ENCODE results near the gene CD300C. TPM values are rescaled to one million over a fixed set of nuclear protein-coding genes. Genes with fewer than 3 reads are reported as not detected.

CD300C gene
- total RNA-seq: 0.46 TPM

DNA sequence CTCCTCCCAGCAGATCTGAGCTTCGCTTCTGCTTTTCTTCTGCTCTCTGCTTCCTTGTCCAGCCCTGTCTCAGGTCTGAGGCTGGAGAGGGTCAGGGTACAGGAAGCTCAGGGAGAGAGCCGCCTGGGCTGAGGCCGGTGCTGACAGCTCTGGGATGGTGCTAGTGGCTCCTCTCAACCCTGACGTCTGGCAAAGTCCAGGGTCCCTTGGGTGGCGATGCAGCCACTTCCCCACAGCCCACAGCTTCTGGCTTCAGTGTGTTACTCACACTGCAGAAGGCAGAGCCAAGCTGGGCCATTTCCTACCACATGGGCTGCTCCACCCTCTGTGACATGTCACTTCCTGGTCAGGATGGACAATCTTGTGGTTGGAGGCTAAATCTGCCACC is at the start of gene CD300C:
Gene CD300C, minus strand, starts transcription at position 273 of the 388 bp plus-strand sequence. CDS start 333 bp downstream, outside the sequence.

DNA sequence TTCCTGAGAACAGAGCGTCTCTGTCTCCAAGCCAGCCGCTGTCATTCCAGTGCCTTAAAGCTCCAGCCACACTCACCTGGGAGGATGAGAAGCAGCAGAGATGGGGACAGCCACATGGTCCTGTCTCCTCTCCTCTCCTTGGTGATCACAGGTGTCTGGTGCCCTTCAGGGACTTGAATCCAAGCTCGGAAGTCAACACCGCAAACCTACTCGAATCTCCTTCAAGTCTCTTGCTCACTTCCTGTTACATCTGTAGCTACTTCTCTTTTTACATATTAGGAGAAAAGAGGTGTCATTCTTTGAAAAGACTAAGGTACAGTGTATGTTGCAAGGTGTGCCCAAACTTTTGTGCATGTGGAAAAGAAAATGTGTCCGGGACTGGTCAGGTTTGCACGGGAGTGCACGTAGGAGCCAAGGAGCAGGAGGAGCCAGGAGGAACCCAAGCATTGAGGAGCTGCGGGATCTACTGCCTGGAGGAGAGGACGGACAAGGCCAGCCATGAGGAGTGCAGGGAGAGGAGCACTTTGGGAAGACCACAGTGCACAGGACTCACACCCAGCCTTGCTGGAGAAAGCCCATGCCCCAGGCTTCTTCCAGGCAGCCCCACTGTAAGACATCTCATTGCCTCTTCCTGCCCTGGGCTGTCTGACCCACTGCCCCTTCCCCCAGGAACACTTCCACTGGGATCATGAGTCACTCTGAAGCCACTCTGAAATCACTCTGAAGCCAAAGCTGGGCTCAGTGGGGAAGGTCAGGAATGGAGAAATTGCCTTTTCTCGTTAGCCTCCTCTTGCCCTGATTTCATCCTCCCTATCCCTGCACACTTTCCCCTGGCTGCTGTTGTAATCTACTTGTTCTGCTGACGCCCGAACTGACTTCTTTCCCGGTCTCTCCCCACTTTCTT is 46.4 kb upstream of the CD300C start, which contains the start of gene CD300LD:
Gene CD300LD, minus strand, starts transcription at position 197 of the 904 bp plus-strand sequence. Its CDS starts 81 bp downstream, at position 116.

DNA sequence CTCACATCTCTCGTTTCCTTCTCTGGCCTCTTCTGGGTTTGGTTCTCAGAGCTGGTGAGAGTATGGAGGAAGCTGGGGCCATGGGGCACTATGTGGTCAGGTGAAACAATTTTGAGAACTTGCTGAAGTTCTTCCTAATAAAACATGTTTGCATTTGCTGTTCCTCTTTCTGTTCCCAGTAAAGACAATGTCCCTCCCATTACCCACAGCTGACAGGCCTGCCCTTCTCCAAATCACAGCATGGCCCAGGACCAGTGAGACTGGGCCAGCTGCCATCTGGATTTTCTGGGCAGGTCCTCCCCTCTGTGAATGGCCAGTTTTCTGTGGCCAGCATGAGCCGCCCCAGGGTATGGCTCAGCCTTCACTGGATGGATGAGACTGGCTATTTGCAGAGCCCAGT is 21.5 kb upstream of the CD300C start, which contains the start of gene CD300H:
Gene CD300H, minus strand, starts transcription at position 113 of the 400 bp plus-strand sequence.

DNA sequence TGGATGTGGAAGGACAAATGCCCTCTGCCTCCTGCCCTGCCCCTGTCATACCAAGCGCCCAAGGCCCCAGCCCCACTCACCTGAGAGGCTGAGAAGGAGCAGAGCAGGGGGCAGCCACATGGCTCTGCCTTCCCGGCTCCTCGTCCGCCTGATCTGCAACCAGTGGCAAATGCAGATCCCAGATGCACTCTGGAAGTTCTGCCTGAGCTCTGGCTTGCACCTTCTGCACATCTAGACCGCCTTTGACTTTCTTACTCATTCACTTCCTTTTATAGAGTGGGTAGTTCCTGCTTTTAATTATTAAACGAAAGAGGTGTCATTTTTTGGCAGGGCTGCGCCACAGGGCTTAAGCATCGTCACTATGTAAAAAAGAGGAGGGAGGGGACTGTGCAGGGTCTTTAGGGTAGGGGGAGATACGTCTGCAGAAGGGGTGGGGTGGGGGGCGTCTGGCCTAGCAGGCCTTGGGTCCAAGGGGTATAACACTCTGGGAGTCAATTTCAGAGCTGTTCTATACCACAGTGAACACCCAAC is 14.6 kb downstream of the CD300C start, which contains the start of gene CD300LB:
Gene CD300LB, minus strand, starts transcription at position 245 of the 531 bp plus-strand sequence. Its CDS starts 125 bp downstream, at position 120.

Other genes with a start within 250 kb of the CD300C start
- gene KIF19, start 219.9 kb downstream of the CD300C start, total RNA-seq: 2.3 TPM
- 20.8 TPM for gene BTBD17, start 184.2 kb downstream of the CD300C start, total RNA-seq
- not detected for gene GPR142, start 178.6 kb downstream of the CD300C start, total RNA-seq
- 9.9 TPM for gene GPRC5C, start 114.0 kb downstream of the CD300C start, total RNA-seq
- gene CD300A, start 79.5 kb downstream of the CD300C start, total RNA-seq: 6.2 TPM
- not detected for gene CD300LB, start 14.6 kb downstream of the CD300C start, total RNA-seq
- not detected for gene CD300H, start 21.4 kb upstream of the CD300C start, total RNA-seq
- not detected for gene CD300LD, start 46.2 kb upstream of the CD300C start, total RNA-seq
- not detected for gene CD300E, start 77.6 kb upstream of the CD300C start, total RNA-seq
- gene CD300LF, start 166.8 kb upstream of the CD300C start, total RNA-seq: 0.46 TPM
- gene RAB37, start 191.1 kb upstream of the CD300C start, total RNA-seq: 3.2 TPM
- 12.5 TPM for gene NHERF1, start 202.5 kb upstream of the CD300C start, total RNA-seq
- 20.5 TPM for gene NAT9, start 230.2 kb upstream of the CD300C start, total RNA-seq

Data from diencephalon (tissue), 1 donor.